GM19035 (cell line): ENCODE results near the gene SMTNL2.
"Not testable (repeated sequence)": the region's sequence is repeated elsewhere in the genome, so short reads cannot be mapped to it uniquely, and the experiment has no call there.

Source experiments
- ATAC-seq: cut with Tn5 transposase; IDR thresholded peaks from one replicate; pipeline ENCODE4 v1.9.1; 2021; ENCODE audit not compliant: unreplicated experiment

SMTNL2 gene

DNA sequence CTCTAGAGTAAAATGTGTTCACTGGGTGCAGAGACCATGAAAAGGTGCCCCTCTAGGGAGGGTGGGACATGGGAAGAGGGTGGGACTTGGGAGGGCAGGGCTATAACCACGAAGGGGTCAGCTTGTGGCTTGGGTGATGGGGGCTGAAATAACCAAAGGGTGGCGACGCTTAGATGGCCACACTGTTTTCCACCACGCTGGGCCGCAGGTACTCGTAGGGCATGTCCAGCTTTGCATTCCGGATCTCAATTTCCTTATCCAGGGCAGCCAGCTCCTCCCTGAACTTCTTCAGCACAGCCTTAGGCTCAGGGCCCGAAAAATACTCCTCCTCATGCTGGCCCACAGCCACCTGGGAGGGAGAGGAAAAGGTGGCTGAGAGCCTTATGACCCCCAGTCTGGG is 47.1 kb downstream of the SMTNL2 start:
- ATAC-seq = no peak

DNA sequence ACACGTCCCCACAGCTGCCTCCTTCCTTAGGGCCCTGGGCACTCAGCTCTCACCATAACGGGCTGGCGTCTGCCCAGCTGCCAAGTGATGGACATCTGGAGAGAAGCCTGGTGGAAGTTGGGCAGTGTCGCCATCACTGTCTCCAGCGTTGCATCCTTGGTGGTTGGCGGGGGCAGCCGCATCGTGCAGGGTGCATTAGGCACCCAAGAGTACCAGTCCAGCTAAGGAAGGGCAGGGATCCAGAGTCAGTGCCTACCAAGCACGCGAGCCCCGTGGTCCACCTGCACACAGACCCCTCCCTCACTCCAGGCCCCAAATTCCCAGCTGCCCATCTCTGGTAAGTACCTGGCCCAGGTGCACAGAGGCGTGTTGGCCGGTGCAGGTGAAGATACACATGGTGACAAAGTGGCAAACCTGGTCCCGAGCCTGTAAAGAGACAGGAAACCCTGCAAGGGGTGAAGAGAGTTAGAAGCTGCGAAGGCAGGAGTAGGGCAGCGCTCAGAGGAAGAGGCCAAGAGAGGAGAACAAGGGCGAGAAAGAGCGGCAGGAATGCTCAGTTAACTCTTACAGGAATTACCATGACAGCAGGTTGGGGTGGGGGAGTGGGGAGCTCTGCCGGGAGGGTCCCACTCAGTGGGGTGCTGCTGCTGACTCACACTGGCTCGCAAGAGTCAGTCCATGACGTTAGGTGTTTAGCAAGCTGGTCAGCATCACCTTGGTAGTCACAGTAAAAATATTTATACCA is 47.7 kb downstream of the SMTNL2 start:
- ATAC-seq = no peak

DNA sequence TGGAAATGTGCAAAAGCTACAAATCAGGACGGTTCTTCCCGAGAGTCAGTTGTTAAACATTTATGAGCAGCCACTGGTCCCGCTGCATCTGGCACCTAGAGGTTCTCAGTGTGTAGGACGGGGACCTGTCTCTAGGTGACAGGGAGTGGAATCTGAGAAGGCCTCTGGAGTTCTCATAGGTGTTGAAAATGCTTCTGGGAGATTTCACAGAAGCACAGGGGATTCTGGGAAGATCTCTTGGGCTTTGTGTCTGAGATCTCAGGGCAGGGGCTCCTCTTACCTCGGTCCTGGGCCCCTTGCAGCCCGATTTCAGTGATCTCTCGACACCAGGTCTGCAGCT is 48.2 kb downstream of the SMTNL2 start:
- ATAC-seq = no peak

DNA sequence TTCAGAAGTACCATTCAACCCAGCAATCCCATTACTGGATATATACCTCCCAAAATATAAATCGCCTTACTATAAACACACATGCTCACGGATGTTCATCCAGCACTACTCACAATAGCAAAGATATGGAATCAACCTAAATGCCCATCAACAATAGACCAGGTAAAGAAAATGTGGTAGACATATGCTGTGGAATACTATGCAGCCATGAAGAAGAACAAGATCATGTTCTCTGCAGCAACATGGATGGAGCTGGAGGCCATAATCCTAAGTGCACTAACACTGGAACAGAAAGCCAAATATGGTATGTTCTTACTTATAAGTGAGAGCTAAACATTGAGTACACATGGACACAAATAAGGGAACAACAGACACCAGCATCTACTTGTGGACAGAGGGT is 49.3 kb downstream of the SMTNL2 start:
- ATAC-seq = no peak

DNA sequence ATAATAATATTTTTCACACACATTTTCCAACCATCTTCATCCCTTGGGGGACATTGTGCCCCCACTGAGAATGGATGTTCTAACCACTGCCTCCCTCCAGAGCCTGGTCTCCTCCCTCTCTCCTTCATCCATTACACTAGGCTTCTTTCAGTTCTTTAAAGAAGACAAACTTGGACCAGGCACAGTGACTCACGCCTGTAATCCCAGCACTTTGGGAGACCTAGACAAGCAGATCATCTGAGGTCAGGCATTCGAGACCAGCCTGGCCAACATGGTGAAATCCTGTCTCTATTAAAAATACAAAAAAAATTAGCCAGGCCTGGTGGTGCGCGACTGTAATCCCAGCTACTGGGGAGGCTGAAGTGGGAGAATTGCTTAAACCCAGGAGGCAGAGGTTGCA is 50.6 kb downstream of the SMTNL2 start:
- no peak for ATAC-seq

DNA sequence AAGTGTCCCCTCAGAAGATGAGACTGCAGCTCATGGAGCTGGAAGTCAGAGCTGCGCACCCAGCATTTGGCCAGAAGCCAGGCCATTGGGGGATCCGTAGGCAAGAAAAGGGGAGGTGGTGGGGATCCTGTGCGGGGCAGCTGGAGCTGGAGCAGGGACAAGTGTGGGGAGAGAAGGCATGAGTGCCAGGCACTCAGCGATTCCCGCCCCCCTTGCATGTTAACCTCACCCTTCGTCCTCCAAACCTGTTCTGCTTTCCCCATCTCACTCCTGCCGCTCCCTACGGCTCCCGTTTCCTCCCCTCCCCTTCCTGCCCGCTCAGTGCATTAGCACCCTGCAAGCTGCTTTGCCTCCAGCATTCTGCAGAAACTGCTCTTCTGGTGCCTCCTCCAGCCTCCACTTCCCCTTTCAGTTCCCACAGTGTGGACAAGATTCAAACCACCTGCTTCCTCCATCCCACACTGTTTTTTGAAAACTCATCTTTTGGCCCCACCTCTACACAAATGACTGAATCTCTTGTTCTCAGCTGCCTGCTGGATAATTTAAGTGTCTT is 51.6 kb downstream of the SMTNL2 start:
- peak; percentile 52 for ATAC-seq

DNA sequence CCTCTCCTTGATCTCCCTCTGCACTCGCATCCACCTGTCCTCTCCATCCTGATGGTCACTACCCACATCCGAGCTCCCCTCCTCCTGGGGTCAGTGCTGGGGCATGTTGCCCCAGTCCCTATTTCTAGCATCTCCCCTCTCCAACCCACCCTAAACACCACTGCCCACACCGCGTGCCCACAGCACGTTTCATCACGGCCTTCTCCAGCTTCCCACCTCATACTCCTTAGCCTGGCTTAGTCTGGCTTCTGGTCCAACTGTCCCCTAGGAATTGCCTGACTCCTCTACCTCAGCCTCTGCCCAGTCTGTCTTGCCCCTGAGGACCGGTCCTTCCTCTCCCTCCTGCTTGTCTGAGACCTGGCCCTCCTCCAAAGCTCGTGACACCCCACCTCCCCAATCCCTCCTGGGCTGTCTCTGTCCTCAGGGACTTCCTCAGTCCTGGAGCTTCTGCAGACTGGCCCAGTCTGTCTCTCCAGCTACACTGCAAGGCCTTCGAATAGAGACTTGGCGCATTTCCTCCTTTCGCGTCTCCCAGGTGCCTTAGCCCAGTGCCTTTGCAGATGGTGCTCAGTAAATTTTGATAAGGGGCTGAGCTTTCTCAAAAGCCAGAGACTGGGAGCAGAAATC is 52.3 kb downstream of the SMTNL2 start:
- ATAC-seq = no peak

DNA sequence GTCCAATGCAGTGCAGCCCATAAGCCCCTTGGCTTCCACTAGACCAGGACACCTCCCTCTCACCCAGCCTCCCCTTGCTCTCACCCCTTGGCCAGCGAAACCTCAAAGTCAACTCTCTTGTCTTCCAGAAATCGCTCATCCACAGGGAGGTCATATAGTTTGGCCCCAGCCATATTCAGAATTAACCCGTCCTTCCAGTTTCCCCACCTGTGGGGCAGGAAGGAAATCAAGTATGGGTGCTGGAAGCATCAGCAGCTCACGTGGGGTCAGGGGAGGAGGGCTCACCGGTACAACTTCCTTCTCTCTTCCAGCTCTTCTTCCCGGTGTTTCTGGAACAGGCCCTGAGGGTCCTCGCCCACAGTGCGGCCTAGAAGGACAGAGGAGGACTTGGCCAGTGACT is 54.4 kb downstream of the SMTNL2 start:
- not testable (repeated sequence) for ATAC-seq

DNA sequence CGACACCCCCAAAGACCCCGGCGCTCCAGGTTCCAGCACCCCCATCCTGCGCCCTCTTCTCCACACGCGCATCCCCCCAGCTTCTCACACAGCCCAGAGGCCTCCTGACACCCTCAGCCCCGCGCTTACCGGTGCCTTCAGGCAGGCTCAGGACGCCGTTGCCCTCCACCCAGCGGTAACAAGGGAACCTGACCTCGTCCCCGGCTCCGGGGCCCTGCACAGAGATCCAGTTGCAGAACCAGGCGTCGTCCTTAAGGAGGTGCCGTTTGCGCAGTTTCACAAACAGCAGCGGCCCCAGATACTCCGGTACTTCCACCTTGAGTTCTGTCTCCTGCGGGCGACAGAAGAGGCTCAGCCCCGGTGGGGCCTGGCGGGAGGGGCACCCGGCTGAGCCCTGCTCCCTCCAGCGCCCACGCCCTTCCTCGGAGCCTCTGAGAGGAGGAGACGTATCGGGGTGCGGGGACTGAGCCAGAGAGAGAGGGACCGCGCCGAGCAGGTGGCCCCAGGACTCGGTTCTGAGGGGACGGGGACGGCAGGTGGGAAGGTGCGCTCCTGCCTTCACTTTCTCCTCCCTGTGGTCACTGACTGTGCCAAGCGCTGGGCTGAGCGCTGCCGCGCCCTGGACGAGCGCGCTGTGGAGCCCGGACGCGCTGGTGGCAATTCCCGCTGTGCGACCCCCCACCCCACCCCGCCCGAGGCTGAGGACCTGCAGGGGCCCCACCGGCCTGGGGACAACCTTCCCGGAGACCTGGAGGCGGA is 55.2 kb downstream of the SMTNL2 start:
- ATAC-seq = not testable (repeated sequence)

DNA sequence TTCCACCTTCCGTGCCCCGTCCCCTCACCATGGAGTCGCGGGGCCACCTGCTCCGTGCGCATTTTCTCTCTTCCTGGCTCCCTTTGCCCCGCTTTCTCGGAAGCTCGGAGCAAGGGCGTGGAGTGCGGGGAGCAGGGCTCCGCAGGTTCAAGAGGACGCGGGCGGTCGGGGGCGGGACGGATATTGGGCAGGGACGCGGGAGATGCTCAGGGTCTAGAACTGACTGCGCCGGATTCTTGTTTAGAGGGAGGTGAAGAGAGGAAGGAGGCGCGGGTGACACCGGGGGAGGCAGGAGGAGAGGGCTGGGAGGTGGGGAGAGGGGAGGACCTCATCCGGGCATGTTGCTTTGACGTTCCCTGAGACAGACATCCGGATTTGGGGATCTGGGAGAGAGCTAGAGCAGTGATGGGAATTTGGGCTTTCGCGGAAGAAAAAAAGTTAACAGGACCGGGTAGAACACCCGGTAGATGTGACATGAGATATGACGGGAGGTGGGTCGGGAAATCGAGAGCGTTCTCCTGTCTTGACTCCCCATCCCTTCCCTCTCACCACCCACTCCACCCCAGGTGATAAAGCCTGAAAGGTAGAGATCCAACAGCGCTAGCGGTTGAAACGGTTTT is 56.4 kb downstream of the SMTNL2 start:
- not testable (repeated sequence) for ATAC-seq

DNA sequence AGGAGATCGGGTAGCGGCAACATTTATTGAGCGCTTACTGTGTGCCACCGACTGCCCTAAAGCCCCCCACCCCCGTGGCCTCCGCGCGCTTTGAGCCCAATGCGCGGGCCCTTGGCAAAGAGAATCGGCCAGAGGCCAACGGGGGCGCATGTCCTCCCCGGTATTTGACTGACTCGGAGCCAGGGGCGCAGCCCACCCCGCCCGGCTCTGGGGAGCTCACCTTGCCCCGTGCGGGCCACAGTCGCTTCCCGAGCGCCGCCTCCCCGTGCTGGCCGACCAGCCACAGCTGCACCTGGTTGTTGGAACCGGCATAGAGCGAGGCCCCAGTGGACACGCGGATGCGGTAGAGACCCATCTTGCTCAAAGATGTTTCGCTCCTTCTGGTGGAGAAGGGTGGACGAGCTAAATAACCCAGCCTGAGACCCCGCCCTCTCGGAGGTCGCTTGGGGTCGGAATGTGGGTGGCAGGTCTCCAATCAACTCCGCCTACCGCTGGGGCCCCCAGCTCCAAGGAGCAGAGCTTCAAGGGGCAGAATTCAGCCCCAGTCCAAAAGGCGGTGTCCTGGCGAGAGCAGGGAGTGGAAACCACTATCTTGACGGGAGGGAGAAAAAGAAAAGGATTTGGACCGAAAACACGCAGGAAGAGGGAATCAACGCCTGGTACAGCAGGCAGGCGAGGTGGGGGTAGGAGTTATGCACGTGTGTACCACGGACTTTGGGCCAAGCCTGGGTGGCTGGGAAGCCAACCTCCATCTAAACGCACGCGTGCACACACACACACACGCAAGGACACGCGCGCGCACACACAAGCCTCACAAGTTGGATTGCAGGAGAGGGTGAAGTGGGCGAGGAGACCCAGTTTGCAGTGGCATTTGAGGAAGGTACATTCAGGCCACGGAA is 57.2 kb downstream of the SMTNL2 start, which contains the start of gene ALOX15:
Gene ALOX15 (minus strand): TSS at position 382 of the 899 bp plus-strand sequence. CDS start 27 bp downstream, at position 355.
- no peak for ATAC-seq

DNA sequence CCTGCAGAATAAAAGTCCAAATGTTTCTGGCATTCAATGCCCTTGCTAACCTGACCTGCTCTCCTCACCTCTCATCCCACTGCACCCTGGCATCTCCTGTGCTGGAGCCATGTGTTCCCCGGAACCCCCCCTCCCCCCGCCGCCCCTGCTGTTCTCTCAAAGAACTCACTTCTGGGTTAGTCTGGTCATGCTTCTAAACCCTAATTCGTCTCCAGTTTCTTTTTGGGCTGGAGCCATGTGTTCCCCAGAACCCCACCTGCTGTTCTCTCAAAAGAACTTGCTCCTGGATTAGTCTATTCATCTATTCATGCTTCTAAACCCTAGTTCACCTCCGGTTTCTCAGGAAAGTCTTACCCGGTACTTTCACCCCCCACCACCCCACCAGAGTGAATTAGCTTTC is 58.0 kb downstream of the SMTNL2 start:
- no peak for ATAC-seq

DNA sequence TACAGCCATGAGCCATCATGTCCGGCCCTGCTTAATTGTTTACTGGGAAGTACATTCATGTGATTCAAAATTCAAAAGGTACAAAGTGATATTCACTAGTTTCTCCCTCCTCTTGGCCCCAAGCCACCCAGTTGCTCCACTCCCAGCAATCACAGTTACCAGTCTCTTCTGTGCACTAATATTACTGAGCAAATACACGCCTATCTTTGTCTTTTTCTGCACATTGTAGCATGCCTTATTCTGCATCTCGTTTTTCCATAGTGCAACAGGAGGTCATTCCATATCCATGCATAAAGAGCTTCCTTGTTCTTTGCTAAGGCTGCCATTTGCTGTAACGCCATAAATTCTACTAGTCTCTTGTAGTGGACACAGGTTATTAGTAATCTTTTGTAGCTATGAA is 59.3 kb downstream of the SMTNL2 start:
- no peak for ATAC-seq

DNA sequence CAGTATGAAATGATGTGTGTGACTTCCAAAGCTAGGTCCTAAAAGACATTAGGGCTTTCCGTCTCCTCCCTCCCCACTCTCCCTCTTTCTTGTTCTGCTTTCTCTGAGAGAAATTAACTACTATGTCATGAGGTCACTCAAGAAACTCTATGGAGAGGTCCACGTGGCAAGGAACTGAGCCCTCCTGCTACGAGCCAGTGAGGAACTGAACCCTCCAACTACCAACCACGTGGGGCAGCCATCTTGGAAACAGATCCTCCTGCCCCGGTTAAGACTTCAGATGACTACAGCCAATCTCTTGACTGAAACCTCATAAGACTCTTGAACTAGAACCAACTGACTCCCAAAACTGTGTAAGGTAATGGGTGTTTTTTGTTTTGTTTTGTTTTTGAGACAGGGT is 61.3 kb downstream of the SMTNL2 start:
- ATAC-seq = no peak

DNA sequence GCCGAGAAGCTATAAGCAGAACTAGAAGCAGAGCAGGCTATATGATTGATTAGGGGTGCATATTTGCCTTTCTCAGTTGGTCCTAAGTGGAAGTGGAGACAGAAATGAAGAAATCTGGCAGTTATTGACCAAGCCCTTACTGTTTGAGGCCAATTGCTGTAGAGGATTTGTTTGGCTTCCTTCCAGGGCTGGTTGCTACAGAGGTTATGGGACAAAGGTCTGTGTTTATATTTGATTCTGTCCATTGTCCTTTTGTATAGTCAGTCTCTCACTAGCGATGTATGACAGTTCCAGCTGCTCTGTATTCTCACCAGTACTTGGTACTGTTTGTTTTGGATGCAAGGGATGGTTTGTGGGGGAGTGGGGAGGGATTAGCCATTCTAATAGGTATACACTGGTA is 64.4 kb downstream of the SMTNL2 start:
- no peak for ATAC-seq

DNA sequence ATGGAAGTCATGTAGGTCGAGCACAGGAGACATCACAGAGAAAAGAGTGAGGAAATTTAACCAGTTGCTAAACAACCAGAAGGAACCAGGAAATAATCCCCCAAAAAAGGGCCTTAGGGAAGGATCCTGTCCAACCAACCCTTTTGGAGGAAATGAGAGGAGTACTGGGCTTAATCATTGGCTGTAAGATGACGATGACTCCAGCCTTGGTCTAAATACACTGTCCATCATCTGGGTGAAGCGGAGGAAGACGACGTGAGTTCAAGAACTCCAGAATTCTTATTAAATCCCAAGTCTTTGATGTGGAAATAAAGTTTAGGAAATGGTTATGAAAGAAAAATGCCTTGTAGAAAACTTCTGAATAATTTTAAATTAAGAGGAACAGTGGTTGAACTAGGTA is 68.7 kb downstream of the SMTNL2 start:
- ATAC-seq = no peak

DNA sequence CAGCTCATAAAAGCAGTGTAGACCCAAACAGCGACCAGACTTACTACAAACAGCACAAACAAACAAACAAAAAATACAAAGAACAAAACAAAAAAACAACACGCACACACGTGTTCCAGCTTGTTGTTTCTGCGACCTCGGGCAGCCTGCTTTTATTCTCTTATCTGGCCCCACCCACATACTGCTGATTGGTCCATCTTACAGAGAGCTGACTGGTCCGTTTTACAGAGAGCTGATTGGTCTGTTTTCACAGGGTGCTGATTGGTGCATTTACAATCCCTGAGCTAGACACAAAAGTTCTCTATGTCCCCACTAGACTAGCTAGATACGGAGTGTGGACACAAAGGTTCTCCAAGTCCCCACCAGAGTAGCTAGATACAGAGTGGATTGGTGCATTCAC is 71.6 kb downstream of the SMTNL2 start:
- not testable (repeated sequence) for ATAC-seq

DNA sequence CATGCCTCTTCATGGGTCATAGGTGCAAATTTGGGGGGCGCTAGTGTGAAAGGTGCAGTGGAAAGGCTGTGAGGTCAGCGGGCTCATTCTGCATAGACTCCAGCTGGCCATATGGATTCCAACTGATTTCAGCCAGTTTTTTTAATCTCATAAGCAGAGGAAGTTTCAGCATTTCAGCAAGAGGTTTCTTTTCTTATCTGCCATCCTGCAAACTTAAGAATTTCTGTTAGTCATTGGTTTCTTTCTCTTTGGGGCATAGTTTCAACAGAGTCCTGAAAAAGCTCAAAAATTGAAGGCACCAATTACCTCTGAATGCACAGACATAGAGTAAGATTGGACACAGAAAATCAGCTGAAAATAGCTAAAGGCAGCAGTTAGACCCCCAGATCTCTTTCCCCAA is 73.3 kb downstream of the SMTNL2 start:
- ATAC-seq = no peak
